B cell (primary cell): ENCODE data around the gene SCN1B.

Experiments used
- EZH2 ChIP-seq: IDR thresholded peaks from 2 replicates; pipeline ENCODE4 v1.6.1; 2012; ENCODE audit warnings: borderline replicate concordance, low read depth, mild to moderate bottlenecking, moderate library complexity, low read length; ENCODE audit not compliant: insufficient read depth, poor library complexity, severe bottlenecking
- TF ChIP-seq, protein P1 (sequence below): fragments of 200-600 bp; IDR thresholded peaks from one replicate; pipeline ENCODE4 v1.8.0; 2022; ENCODE audit warnings: antibody characterized with exemption, mild to moderate bottlenecking

GRCh38 chr19:35068941-35069634 lies 38.8 kb downstream of the SCN1B start:
- TF ChIP-seq, protein P1, sequence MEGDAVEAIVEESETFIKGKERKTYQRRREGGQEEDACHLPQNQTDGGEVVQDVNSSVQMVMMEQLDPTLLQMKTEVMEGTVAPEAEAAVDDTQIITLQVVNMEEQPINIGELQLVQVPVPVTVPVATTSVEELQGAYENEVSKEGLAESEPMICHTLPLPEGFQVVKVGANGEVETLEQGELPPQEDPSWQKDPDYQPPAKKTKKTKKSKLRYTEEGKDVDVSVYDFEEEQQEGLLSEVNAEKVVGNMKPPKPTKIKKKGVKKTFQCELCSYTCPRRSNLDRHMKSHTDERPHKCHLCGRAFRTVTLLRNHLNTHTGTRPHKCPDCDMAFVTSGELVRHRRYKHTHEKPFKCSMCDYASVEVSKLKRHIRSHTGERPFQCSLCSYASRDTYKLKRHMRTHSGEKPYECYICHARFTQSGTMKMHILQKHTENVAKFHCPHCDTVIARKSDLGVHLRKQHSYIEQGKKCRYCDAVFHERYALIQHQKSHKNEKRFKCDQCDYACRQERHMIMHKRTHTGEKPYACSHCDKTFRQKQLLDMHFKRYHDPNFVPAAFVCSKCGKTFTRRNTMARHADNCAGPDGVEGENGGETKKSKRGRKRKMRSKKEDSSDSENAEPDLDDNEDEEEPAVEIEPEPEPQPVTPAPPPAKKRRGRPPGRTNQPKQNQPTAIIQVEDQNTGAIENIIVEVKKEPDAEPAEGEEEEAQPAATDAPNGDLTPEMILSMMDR: no peak
- TF ChIP-seq EZH2: no peak
